Stimulated activated CD4-positive, alpha-beta T cell treated with anti-CD3 and anti-CD28 coated beads, Interleukin-2, amount 100 ng/mL, for 48 hours (primary cell): ENCODE data around the gene MYO5A.
"Not testable (repeated sequence)": the region's sequence is repeated elsewhere in the genome, so short reads cannot be mapped to it uniquely, and the experiment has no call there.

Experiments used
- DNase-seq, 2 donors: peaks; one replicate each; pipeline ENCODE4 v3.0.0-alpha.2; 2020

The MYO5A gene

GRCh38 chr15:52317688-52318087, 211.0 kb downstream of the MYO5A start:
- no peak for DNase-seq

GRCh38 chr15:52317022-52317421, 211.7 kb downstream of the MYO5A start:
- no peak for DNase-seq

GRCh38 chr15:52309154-52309548, 219.5 kb downstream of the MYO5A start:
- DNase-seq = no peak

GRCh38 chr15:52308446-52309153, 220.1 kb downstream of the MYO5A start:
- no peak for DNase-seq

GRCh38 chr15:52307847-52308246, 220.8 kb downstream of the MYO5A start:
- no peak for DNase-seq

GRCh38 chr15:52306270-52306669, 222.4 kb downstream of the MYO5A start:
- DNase-seq = no peak

GRCh38 chr15:52303093-52303772, 225.4 kb downstream of the MYO5A start:
- DNase-seq = no peak

GRCh38 chr15:52301265-52301847, 227.3 kb downstream of the MYO5A start:
- DNase-seq = no peak

GRCh38 chr15:52295421-52296001, 233.2 kb downstream of the MYO5A start, which contains the start of gene MYO5C:
Gene MYO5C, minus strand, starts transcription at chr15:52295804. Its CDS starts 168 bp downstream, at chr15:52295636.
- no peak for DNase-seq

- no peak for DNase-seq
Observed at GRCh38 chr15:52294881-52295420, 233.7 kb downstream of the MYO5A start.

- no peak for DNase-seq
Observed at GRCh38 chr15:52292780-52293392, 235.8 kb downstream of the MYO5A start.

GRCh38 chr15:52291204-52291603, 237.5 kb downstream of the MYO5A start:
- no peak for DNase-seq

- no peak for DNase-seq
Observed at GRCh38 chr15:52290800-52291199, 237.9 kb downstream of the MYO5A start.

- DNase-seq = no peak
Observed at GRCh38 chr15:52290329-52290728, 238.4 kb downstream of the MYO5A start.

- no peak for DNase-seq
Observed at GRCh38 chr15:52289629-52290081, 239.0 kb downstream of the MYO5A start.

GRCh38 chr15:52288986-52289385, 239.7 kb downstream of the MYO5A start:
- DNase-seq = no peak

- DNase-seq = no peak
Observed at GRCh38 chr15:52288051-52288942, 240.4 kb downstream of the MYO5A start.

- DNase-seq = no peak
Observed at GRCh38 chr15:52287114-52287513, 241.6 kb downstream of the MYO5A start.

- not testable (repeated sequence) for DNase-seq
Observed at GRCh38 chr15:52285941-52286340, 242.7 kb downstream of the MYO5A start.

GRCh38 chr15:52284164-52284563, 244.5 kb downstream of the MYO5A start:
- no peak for DNase-seq

- DNase-seq = no peak
Observed at GRCh38 chr15:52283281-52283680, 245.4 kb downstream of the MYO5A start.

- no peak for DNase-seq
Observed at GRCh38 chr15:52282418-52282817, 246.3 kb downstream of the MYO5A start.
